ENCODE data around the gene MIX23.
"Not testable (repeated sequence)": the region's sequence is repeated elsewhere in the genome, so short reads cannot be mapped to it uniquely, and the experiment has no call there.

Gene MIX23

DNA sequence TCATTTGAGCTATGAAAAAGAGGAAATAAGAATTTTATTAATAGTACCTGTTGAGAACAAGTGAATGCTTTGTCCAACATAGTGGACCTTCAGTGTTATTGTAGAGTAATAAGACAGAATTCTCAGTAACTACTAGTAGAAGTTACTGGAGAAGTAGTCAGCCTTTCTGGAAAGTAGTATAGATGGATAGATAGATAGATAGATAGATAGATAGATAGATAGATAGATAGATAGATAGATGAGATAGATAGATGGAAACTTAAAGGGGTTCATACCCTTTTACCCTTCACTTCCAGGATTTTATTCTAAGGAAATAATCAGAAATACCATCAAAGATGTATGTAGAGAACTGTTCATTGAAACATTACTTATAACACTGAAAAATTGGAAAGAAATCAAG is 6.2 kb upstream of the MIX23 start:
- no peak for TF ChIP-seq CTCF (conservative IDR thresholded peaks at IDR 0.05; ENCODE audit: low read depth, low read length)
- H3K4me3 ChIP-seq (ENCODE audit: low read depth, low read length) = no peak overlapping the region
- DNase-seq (ENCODE audit: low read depth) = no peak

DNA sequence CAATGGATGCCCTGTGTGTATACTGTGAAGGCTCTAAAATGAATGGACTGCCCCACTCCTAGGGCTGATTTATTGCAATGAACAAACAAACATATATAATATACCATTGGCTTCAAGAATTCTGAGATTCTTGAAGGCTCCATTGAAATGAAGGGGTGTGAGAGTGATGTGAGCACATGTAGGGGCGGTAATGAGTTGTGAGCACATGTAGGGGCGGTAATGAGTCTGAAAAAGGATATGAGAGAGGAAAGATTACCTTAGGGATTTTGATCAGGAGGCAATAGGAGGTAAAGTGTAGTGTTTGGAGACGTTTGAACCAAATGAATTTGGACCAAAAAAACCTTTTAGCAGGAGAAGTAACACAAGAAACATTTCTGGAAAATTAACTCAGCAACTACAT is 4.7 kb upstream of the MIX23 start:
- no peak for TF ChIP-seq CTCF (conservative IDR thresholded peaks at IDR 0.05; ENCODE audit: low read depth, low read length)
- DNase-seq (ENCODE audit: low read depth) = no peak
- H3K4me3 ChIP-seq (ENCODE audit: low read depth, low read length) = no peak overlapping the region

GRCh38 chr3:122383771-122384697 is 1.0 kb upstream of the MIX23 start, which contains the start of gene FAM162A:
FAM162A (plus strand) TSS chr3:122384182; CDS start chr3:122384266, 84 bp downstream.
- peak; percentile 26 for TF ChIP-seq CTCF (conservative IDR thresholded peaks at IDR 0.05; ENCODE audit: low read depth, low read length)

DNA sequence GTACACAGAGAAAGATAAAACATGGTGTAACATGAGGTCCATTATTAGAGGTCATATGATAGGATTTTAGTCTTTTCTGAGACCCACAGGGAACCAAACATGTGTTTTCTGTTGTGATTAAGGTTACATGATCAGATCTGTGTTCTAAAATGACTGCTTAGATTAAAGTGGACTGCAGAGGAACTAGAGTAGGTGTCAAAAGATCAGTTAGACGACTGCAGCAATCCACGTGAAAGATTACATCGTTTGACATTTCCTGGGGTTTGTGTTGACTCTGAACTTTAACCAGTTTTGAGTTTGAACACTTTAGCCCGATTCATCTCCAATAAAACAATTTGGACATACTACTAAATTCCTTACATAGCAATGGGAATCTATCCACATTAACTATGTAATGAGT is 5.1 kb downstream of the MIX23 start:
- DNase-seq (ENCODE audit: low read depth) = no peak
- no peak overlapping the region for H3K4me3 ChIP-seq (ENCODE audit: low read depth, low read length)
- TF ChIP-seq CTCF (conservative IDR thresholded peaks at IDR 0.05; ENCODE audit: low read depth, low read length) = no peak

More at GRCh38 chr3:122383771-122384697, 1.0 kb upstream of the MIX23 start, which contains the start of gene FAM162A:
- DNase-seq (ENCODE audit: low read depth) = peak; percentile 75
- peak within 1 kb of the TSS; percentile 80 for H3K4me3 ChIP-seq (ENCODE audit: low read depth, low read length)

- TF ChIP-seq CTCF (conservative IDR thresholded peaks at IDR 0.05; ENCODE audit: low read depth, low read length) = no peak
- DNase-seq (ENCODE audit: low read depth) = no peak
- H3K4me3 ChIP-seq (ENCODE audit: low read depth, low read length) = no peak overlapping the region
These were observed 9.0 kb downstream of the MIX23 start for GRCh38 chr3:122374034-122374433.

- TF ChIP-seq CTCF (conservative IDR thresholded peaks at IDR 0.05; ENCODE audit: low read depth, low read length) = no peak
- no peak overlapping the region for H3K4me3 ChIP-seq (ENCODE audit: low read depth, low read length)
- DNase-seq (ENCODE audit: low read depth) = no peak
These were observed 16.7 kb downstream of the MIX23 start for GRCh38 chr3:122366379-122366749.

- H3K4me3 ChIP-seq (ENCODE audit: low read depth, low read length) = not testable (repeated sequence)
- peak; percentile 74 for DNase-seq (ENCODE audit: low read depth)
These were observed 17.3 kb downstream of the MIX23 start for GRCh38 chr3:122365582-122366378.
